Measurements from ENCODE around the gene MAGI2. TPM values are rescaled to one million over a fixed set of nuclear protein-coding genes. Genes with fewer than 3 reads are reported as not detected.

Gene MAGI2
- total and polyA plus RNA-seq, 2 experiments from 2014 or later: 3.5 to 4.1 TPM

DNA sequence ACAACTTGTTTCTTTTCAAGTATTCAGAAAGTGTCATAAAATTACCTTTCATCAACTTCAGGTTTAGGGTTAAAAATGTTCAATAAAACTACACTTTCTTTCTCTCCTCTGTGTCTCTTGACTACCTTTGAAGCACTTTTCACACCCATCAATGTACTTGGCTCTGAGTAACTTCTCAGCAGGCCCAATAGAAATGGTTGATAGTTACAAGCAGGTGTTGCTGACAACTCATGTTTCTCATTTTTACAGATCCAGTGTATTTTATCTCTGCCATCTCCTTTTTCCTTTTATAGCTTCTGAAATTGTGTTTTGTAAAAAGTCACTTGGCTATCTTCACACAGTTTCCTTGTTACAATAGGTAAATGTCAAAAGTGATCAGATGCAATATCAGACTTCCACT is 1306.9 kb downstream of the MAGI2 start:
- Histone ChIP-seq H3K79me2 (ENCODE audit: insufficient read depth) (no peaks in the 10 kb centered on the region), H2AFZ (no peak overlapping the region), H3K4me1 (ENCODE audit: insufficient read depth) (peaks cover 42% of the 10 kb centered on the region), H3K27me3 (replicated peaks; ENCODE audit: insufficient read depth) (no peaks in the 10 kb centered on the region), H3K9me3 (ENCODE audit: low read depth) (no peaks in the 10 kb centered on the region), H3K9me2 (ENCODE audit: insufficient read depth) (no peaks in the 10 kb centered on the region), H3K36me3 (ENCODE audit: low read depth) (no peaks in the 10 kb centered on the region), H4K20me1 (ENCODE audit: insufficient read depth) (no peaks in the 10 kb centered on the region), H3K4me2 (ENCODE audit: unreplicated experiment) (no peak overlapping the region), H3K4me3 (no peak overlapping the region), H3K27ac (no peak overlapping the region), H3K9ac (no peak overlapping the region), H3F3A (ENCODE audit: insufficient read depth) (peaks cover 42% of the 10 kb centered on the region)
- DNase-seq: no peak
- TF ChIP-seq EZH2 (IDR thresholded peaks at IDR 0.05; ENCODE audit: insufficient read depth, poor library complexity, severe bottlenecking) (no peak), EZH2phosphoT487 (IDR thresholded peaks at IDR 0.05; ENCODE audit: insufficient read depth, low read depth) (no peak)
- in situ Hi-C loops (cut with MboI): no loop called here

DNA sequence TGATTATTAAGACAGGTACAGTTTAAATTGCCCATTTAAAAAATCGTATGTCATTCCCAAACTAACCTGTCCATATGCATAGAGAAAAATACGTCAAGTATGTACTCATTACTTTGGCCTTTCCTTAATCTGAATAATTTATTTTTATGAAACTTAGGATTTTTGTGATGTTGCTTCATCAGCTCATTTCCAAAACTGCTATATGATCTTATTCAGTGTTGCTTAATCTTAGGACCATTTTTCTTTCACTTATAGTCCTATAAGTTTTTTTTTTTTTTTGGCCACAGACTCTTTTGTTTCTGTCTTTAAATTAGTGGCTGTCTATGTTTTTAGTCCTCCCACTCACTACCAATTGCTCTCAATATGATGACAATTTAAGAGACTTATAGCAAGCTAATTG is 1309.8 kb downstream of the MAGI2 start:
- Histone ChIP-seq H3K4me3 (no peak overlapping the region), H3F3A (ENCODE audit: insufficient read depth) (peaks cover 42% of the 10 kb centered on the region), H3K4me2 (ENCODE audit: unreplicated experiment) (no peak overlapping the region), H3K79me2 (ENCODE audit: insufficient read depth) (no peaks in the 10 kb centered on the region), H2AFZ (no peak overlapping the region), H3K9me2 (ENCODE audit: insufficient read depth) (no peaks in the 10 kb centered on the region), H3K9me3 (ENCODE audit: low read depth) (no peaks in the 10 kb centered on the region), H3K27ac (no peak overlapping the region), H3K36me3 (ENCODE audit: low read depth) (no peaks in the 10 kb centered on the region), H4K20me1 (ENCODE audit: insufficient read depth) (no peaks in the 10 kb centered on the region), H3K27me3 (replicated peaks; ENCODE audit: insufficient read depth) (no peaks in the 10 kb centered on the region), H3K9ac (no peak overlapping the region), H3K4me1 (ENCODE audit: insufficient read depth) (peaks cover 42% of the 10 kb centered on the region)
- 93 to 98% methylated on average over 2 of the region's 2 CpGs for WGBS, 2 experiments (ENCODE audit: low coverage in 1 of 2, low lambda C conversion rate in 2 of 2, missing lambda C conversion rate in 2 of 2)
- no peak for TF ChIP-seq EZH2phosphoT487 (IDR thresholded peaks at IDR 0.05; ENCODE audit: insufficient read depth, low read depth)
- no peak for TF ChIP-seq EZH2 (IDR thresholded peaks at IDR 0.05; ENCODE audit: insufficient read depth, poor library complexity, severe bottlenecking)
- in situ Hi-C loops (cut with MboI): no loop called here
- DNase-seq: no peak

DNA sequence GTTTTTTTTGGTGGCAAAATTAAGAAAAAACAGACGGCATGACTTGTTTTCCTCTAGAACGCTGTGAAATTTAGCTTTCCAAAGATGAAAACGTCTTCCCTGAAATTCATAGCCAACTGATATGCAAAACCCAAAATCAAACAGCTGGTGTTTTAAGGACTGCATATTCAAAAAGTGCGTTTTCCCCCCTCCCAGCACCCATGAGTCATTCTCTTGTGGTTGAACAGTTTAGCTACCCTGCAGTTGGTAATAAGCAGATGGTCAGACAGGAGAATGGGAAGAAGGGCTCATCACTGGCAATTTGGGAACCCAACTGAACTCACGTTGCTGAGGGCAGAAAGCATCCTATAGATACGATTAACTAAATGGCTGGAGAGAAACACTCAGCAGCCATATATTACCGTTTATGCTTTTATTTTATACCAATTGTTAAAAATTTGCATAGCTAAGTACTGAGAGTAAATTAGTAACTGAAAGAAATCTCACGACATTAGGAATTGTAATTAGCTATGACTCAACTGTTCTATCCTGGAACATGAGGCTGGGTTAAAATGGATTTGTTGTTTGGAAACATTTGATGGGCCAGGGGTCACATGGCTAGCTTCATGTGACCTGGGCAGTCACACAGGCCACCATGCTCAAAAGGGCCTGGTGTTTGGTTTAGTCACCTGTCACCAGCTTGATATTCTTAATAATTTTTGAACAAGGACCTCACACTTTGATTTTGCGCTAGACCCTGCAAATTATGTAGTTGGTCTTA is 1311.8 kb downstream of the MAGI2 start:
- no peak for TF ChIP-seq EZH2phosphoT487 (IDR thresholded peaks at IDR 0.05; ENCODE audit: insufficient read depth, low read depth)
- TF ChIP-seq EZH2 (IDR thresholded peaks at IDR 0.05; ENCODE audit: insufficient read depth, poor library complexity, severe bottlenecking): no peak
- 15 to 17% methylated on average over 9 of the region's 9 CpGs for WGBS, 2 experiments (ENCODE audit: low coverage in 1 of 2, low lambda C conversion rate in 2 of 2, missing lambda C conversion rate in 2 of 2)
- peak overlapping the region; percentile 33 for H3K4me2 ChIP-seq (ENCODE audit: unreplicated experiment)

DNA sequence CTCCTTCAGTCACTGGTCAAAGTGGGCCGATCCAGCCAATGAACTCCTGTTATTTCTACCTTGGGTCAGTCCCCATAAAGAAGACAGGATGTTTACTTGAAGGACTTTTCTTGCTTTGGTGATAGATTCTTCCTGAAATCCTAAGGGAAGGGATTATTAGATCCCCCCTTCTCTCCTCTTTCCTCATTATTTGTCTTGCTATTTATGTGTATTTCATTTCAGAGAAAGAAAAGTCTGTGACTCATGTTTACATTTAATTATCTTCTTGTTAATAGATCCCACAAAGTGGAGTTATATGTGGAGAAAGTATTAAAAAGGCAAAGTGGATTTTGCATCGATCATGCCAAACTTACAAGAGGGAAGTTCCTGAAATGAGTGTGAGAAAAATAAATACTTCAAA is 1313.4 kb downstream of the MAGI2 start:
- H3K4me1 ChIP-seq (ENCODE audit: insufficient read depth): peaks cover 36% of the 10 kb centered on the region
- DNase-seq: no peak
- H3K79me2 ChIP-seq (ENCODE audit: insufficient read depth): no peaks in the 10 kb centered on the region
- 97 to 98% methylated on average over 2 of the region's 2 CpGs for WGBS, 2 experiments (ENCODE audit: low coverage in 1 of 2, low lambda C conversion rate in 2 of 2, missing lambda C conversion rate in 2 of 2)
- no peak overlapping the region for H3K27ac ChIP-seq
- H3K4me3 ChIP-seq: no peak overlapping the region
- no peaks in the 10 kb centered on the region for H3K27me3 ChIP-seq (replicated peaks; ENCODE audit: insufficient read depth)
- no peak overlapping the region for H2AFZ ChIP-seq
- in situ Hi-C loops (cut with MboI): no loop called here
- TF ChIP-seq EZH2phosphoT487 (IDR thresholded peaks at IDR 0.05; ENCODE audit: insufficient read depth, low read depth): no peak
- TF ChIP-seq EZH2 (IDR thresholded peaks at IDR 0.05; ENCODE audit: insufficient read depth, poor library complexity, severe bottlenecking): no peak
- no peaks in the 10 kb centered on the region for H3K9me3 ChIP-seq (ENCODE audit: low read depth)
- no peak overlapping the region for H3K9ac ChIP-seq
- H3K4me2 ChIP-seq (ENCODE audit: unreplicated experiment): no peak overlapping the region
- H4K20me1 ChIP-seq (ENCODE audit: insufficient read depth): no peaks in the 10 kb centered on the region
- peaks cover 32% of the 10 kb centered on the region for H3F3A ChIP-seq (ENCODE audit: insufficient read depth)
- no peaks in the 10 kb centered on the region for H3K9me2 ChIP-seq (ENCODE audit: insufficient read depth)
- H3K36me3 ChIP-seq (ENCODE audit: low read depth): no peaks in the 10 kb centered on the region

More for the DNA sequence above, 1311.8 kb downstream of the MAGI2 start:
- peaks cover 36% of the 10 kb centered on the region for H3K4me1 ChIP-seq (ENCODE audit: insufficient read depth)
- no peak overlapping the region for H3K27ac ChIP-seq
- no peaks in the 10 kb centered on the region for H3K36me3 ChIP-seq (ENCODE audit: low read depth)
- no peaks in the 10 kb centered on the region for H3K27me3 ChIP-seq (replicated peaks; ENCODE audit: insufficient read depth)
- no peaks in the 10 kb centered on the region for H3K9me2 ChIP-seq (ENCODE audit: insufficient read depth)
- H3K9me3 ChIP-seq (ENCODE audit: low read depth): no peaks in the 10 kb centered on the region
- no peak overlapping the region for H3K9ac ChIP-seq
- H3K4me3 ChIP-seq: no peak overlapping the region
- no peaks in the 10 kb centered on the region for H3K79me2 ChIP-seq (ENCODE audit: insufficient read depth)
- no peak overlapping the region for H2AFZ ChIP-seq
- H4K20me1 ChIP-seq (ENCODE audit: insufficient read depth): no peaks in the 10 kb centered on the region
- peak; percentile 82 for DNase-seq
- in situ Hi-C loops (cut with MboI): no loop called here
- peaks cover 32% of the 10 kb centered on the region for H3F3A ChIP-seq (ENCODE audit: insufficient read depth)
